H1 (cell line): ENCODE results near the gene CCDC91. TPM values are rescaled to one million over a fixed set of nuclear protein-coding genes. Genes with fewer than 3 reads are reported as not detected.

ENCODE experiments used
- CTCF ChIA-PET: fragments of 300-600 bp; sonication (Branson Sonifier 250); formaldehyde crosslinking; loops from one replicate; lab custom pipeline; 2021; ENCODE audit not compliant: partially characterized antibody; lab: Charles Lee
- POLR2A ChIA-PET: fragments of 300-600 bp; sonication (Branson Sonifier 250); formaldehyde crosslinking; loops from one replicate; lab custom pipeline; 2021; ENCODE audit warnings: inconsistent platforms; ENCODE audit not compliant: partially characterized antibody; lab: Charles Lee
- DNase-seq, 2 experiments: peaks; one replicate each; pipeline versions ENCODE4 v3.0.0 to v3.0.0-alpha.2; 2010 to 2022; ENCODE audit warnings: low spot score in 2 of 2, low read depth in 1 of 2, mixed read lengths in 1 of 2
- FAIRE-seq: peaks from 2 replicates; lab custom pipeline; 2011; peaks lifted over from hg19 to GRCh38; lab: Jason Lieb, UNC
- H2AFZ ChIP-seq: 2 replicates; pipeline ENCODE4 v1.8.1; 2012; ENCODE audit warnings: low read length, inconsistent platforms
- H2AK5ac ChIP-seq: 2 replicates; pipeline ENCODE4 v1.6.1; 2013; ENCODE audit warnings: low read depth, low read length
- H2BK120ac ChIP-seq: replicated peaks from 2 replicates; pipeline ENCODE3; 2013; ENCODE audit warnings: low read depth, low read length, inconsistent platforms
- H2BK12ac ChIP-seq: 2 replicates; pipeline ENCODE4 v1.6.1; 2013; ENCODE audit warnings: low read depth, low read length
- H2BK15ac ChIP-seq: 2 replicates; pipeline ENCODE4 v1.6.1; 2013; ENCODE audit warnings: low read length
- H2BK20ac ChIP-seq: 2 replicates; pipeline ENCODE4 v1.6.1; 2013; ENCODE audit warnings: low read length
- H2BK5ac ChIP-seq: 2 replicates; pipeline ENCODE4 v1.6.1; 2013; ENCODE audit warnings: low read depth, low read length
- H3K14ac ChIP-seq: 2 replicates; pipeline ENCODE4 v1.6.1; 2013; ENCODE audit warnings: inconsistent platforms; ENCODE audit not compliant: insufficient read length
- H3K18ac ChIP-seq: 2 replicates; pipeline ENCODE4 v1.6.1; 2013; ENCODE audit warnings: low read length; ENCODE audit errors: extremely low read depth
- H3K23ac ChIP-seq: 2 replicates; pipeline ENCODE4 v1.6.1; 2013; ENCODE audit warnings: inconsistent platforms; ENCODE audit not compliant: insufficient read length
- H3K23me2 ChIP-seq: 2 replicates; pipeline ENCODE4 v1.6.1; 2013; ENCODE audit warnings: low read depth, low read length
- H3K27ac ChIP-seq: 2 replicates; pipeline ENCODE4 v1.6.1; 2011; ENCODE audit warnings: low read depth, low read length, inconsistent platforms
- H3K27me3 ChIP-seq, 4 experiments: replicated peaks in 1 of 4; 1 replicate in 1 of 4; 2 replicates in 3 of 4; pipeline versions ENCODE4 v1.6.1 to v1.8.1; 2011 to 2013; ENCODE audit warnings: low read length in 3 of 4, mild to moderate bottlenecking in 3 of 4, inconsistent platforms in 2 of 4, mixed read lengths in 2 of 4, moderate library complexity in 1 of 4; ENCODE audit not compliant: control insufficient read depth in 3 of 4, insufficient read depth in 3 of 4; ENCODE audit errors: extremely low read depth in 1 of 4
- H3K36me3 ChIP-seq, 4 experiments: 2 replicates each; pipeline versions ENCODE4 v1.6.1 to v1.8.1; 2011 to 2013; ENCODE audit warnings: mild to moderate bottlenecking in 4 of 4, low read length in 3 of 4, moderate library complexity in 2 of 4, control low read depth in 1 of 4, inconsistent platforms in 1 of 4; ENCODE audit not compliant: insufficient read depth in 4 of 4, control insufficient read depth in 2 of 4
- H3K4ac ChIP-seq: replicated peaks from 2 replicates; pipeline ENCODE3; 2013; ENCODE audit warnings: low read length, low read depth, mixed read lengths, inconsistent platforms; ENCODE audit not compliant: insufficient read length
- H3K4me1 ChIP-seq, 4 experiments: replicated peaks in 1 of 4; 1 replicate in 1 of 4; 2 replicates in 3 of 4; pipeline versions ENCODE4 v1.6.1 to v1.8.1; 2011 to 2013; ENCODE audit warnings: low read length in 3 of 4, inconsistent platforms in 2 of 4, mixed read lengths in 1 of 4; ENCODE audit not compliant: insufficient read depth in 4 of 4, control insufficient read depth in 3 of 4
- H3K4me2 ChIP-seq, 2 experiments: 2 replicates each; pipeline versions ENCODE4 v1.6.1 to v1.8.1; 2011 to 2013; ENCODE audit warnings: low read depth in 2 of 2, low read length in 2 of 2, control low read depth in 1 of 2, inconsistent platforms in 1 of 2, mild to moderate bottlenecking in 1 of 2; ENCODE audit not compliant: insufficient read depth in 1 of 2
- H3K4me3 ChIP-seq, 4 experiments: fragments of 200-600, 300-600 bp in 1 of 4; sonication (generic), shearing (Covaris generic), sonication (Bioruptor Twin) in 1 of 4; 2 replicates each; pipeline versions ENCODE4 v1.5.1 to v1.8.1; 2011 to 2016; ENCODE audit warnings: low read length in 4 of 4, low read depth in 3 of 4, control low read depth in 2 of 4, inconsistent platforms in 2 of 4, mild to moderate bottlenecking in 2 of 4, mixed read lengths in 1 of 4, moderate library complexity in 1 of 4; ENCODE audit not compliant: insufficient read depth in 2 of 4; ENCODE audit errors: extremely low read depth in 1 of 4
- H3K56ac ChIP-seq: replicated peaks from 2 replicates; pipeline ENCODE3; 2013; ENCODE audit warnings: low read depth, mild to moderate bottlenecking, mixed read lengths, low read length, inconsistent platforms; ENCODE audit not compliant: insufficient read length
- H3K79me1 ChIP-seq: 2 replicates; pipeline ENCODE4 v1.6.1; 2013; ENCODE audit warnings: low read depth, low read length, control low read depth
- H3K79me2 ChIP-seq, 2 experiments: 2 replicates each; pipeline versions ENCODE4 v1.6.1 to v1.8.1; 2012 to 2013; ENCODE audit warnings: low read length in 2 of 2, mild to moderate bottlenecking in 2 of 2, inconsistent platforms in 1 of 2; ENCODE audit not compliant: insufficient read depth in 2 of 2, control insufficient read depth in 1 of 2
- H3K9ac ChIP-seq, 4 experiments: replicated peaks in 1 of 4; 1 replicate in 1 of 4; 2 replicates in 3 of 4; pipeline versions ENCODE4 v1.6.1 to v1.8.1; 2011 to 2013; ENCODE audit warnings: low read depth in 3 of 4, low read length in 3 of 4, control low read depth in 2 of 4, mild to moderate bottlenecking in 2 of 4, moderate library complexity in 2 of 4, inconsistent platforms in 1 of 4; ENCODE audit errors: extremely low read depth in 1 of 4
- H3K9me3 ChIP-seq, 2 experiments: 2 replicates each; pipeline versions ENCODE4 v1.6.1 to v1.8.1; 2012 to 2013; ENCODE audit warnings: mild to moderate bottlenecking in 2 of 2, moderate library complexity in 2 of 2, control low read depth in 1 of 2, inconsistent platforms in 1 of 2, low read depth in 1 of 2, low read length in 1 of 2, mixed read lengths in 1 of 2; ENCODE audit not compliant: insufficient read depth in 2 of 2
- H4K20me1 ChIP-seq, 2 experiments: replicated peaks in 1 of 2; 2 replicates each; pipeline versions ENCODE3 to v1.8.1; 2011 to 2013; ENCODE audit warnings: inconsistent platforms in 2 of 2, low read length in 2 of 2, mild to moderate bottlenecking in 1 of 2; ENCODE audit not compliant: insufficient read depth in 2 of 2, control insufficient read depth in 1 of 2
- H4K5ac ChIP-seq: 2 replicates; pipeline ENCODE4 v1.6.1; 2013; ENCODE audit warnings: low read length, low read depth, mixed read lengths, inconsistent platforms; ENCODE audit not compliant: insufficient read length
- H4K8ac ChIP-seq: 2 replicates; pipeline ENCODE4 v1.8.0; 2013; ENCODE audit warnings: mild to moderate bottlenecking, moderate library complexity, low read length, inconsistent platforms; ENCODE audit not compliant: insufficient read depth; ENCODE audit errors: extremely low read depth
- H4K91ac ChIP-seq: replicated peaks from 2 replicates; pipeline ENCODE3; 2013; ENCODE audit warnings: low read length, mixed read lengths, inconsistent platforms; ENCODE audit not compliant: insufficient read length
- SP4 ChIP-seq: IDR thresholded peaks from 2 replicates; pipeline ENCODE4 v1.6.1; 2012; ENCODE audit warnings: low read length, inconsistent platforms
- polyA plus RNA-seq, 7 experiments: library from polyadenylated mRNA; depleted of rRNA in 3 of 7; stranded (reverse) in 5 of 7; unstranded in 2 of 7; fragments of >200 nt in 5 of 7; fragments of 200-250 nt in 2 of 7; gene quantifications; 1 replicate in 5 of 7; 2 replicates in 1 of 7; 4 replicates in 1 of 7; pipeline versions ENCODE4 v1.2.1 to v1.2.3, GENCODE V29; 2011 to 2013; ENCODE audit warnings: missing spikeins in 2 of 7, mixed read lengths in 2 of 7
- total RNA-seq: library from RNA; stranded (reverse); fragmentation: NEBNext Ultra II Directional; extraction: Animal tissue kit (Norgen Biotek cat#: 25700); gene quantifications from 2 replicates; pipeline ENCODE4 v1.2.1, GENCODE V29; 2021
- TF ChIP-seq, protein P1 (sequence below): IDR thresholded peaks from 2 replicates; pipeline ENCODE4 v1.6.1; 2011; ENCODE audit warnings: low read length, improper control_type of control experiment

CCDC91 gene
- total and polyA plus RNA-seq, 2 of the 8 experiments (the other 6 are each of a cell fraction or from before 2014, with no cell fraction given): 8.6 to 23.1 TPM

DNA sequence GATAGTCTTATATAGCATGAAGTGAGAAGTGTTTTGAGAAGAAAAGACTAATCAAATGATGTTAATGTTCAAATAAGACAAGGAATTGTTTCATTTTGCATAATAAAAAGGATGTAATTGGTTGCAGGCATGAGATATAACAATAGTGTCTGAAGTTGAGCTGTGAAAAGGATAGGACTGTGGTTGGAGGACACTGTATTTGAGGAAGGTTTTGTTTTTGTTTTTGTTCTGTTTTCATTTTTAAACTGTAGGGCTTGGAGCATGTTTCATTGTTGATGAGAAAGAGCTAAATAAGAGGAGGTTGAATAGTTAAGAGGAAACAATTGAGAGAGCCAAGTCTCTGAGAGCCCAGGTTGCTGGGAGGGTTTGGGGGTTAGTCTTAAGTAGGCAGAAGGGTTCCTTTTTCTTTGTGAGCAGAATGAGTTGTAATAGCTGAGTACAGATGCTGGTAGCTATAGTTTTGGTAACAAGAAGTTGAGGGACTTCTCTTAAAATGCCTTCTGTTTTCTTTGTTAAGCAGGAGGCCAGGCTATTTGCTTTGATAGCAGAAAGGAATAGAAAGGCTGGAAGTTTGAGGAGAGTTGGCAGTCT lies 58.4 kb downstream of the CCDC91 start:
- FAIRE-seq (no peak), DNase-seq (no peak)
- no peak overlapping the region for H3K4ac ChIP-seq
- H2BK5ac ChIP-seq: no peak overlapping the region
- H3K23ac ChIP-seq: no peak overlapping the region
- peaks cover 2% of the 10 kb centered on the region; the same call in 1 of the 2 replicates for H3K79me1 ChIP-seq
- H3K9ac ChIP-seq: no peak overlapping the region
- no peak overlapping the region for H4K8ac ChIP-seq
- H3K14ac ChIP-seq: no peak overlapping the region
- H3K23me2 ChIP-seq: no peaks in the 10 kb centered on the region
- no peak overlapping the region for H3K56ac ChIP-seq
- ChIA-PET POLR2A (interaction anchor here (1.2 kb wide), 1 partner anchor 25 kb away, joined by 3 read pairs; no protein-coding TSS in a partner anchor), CTCF (interaction anchor here (1.0 to 1.4 kb wide), 2 partner anchors 10 to 624 kb away, joined by 3 to 7 read pairs; no protein-coding TSS in a partner anchor)
- no peak overlapping the region for H2BK12ac ChIP-seq
- no peak for TF ChIP-seq SP4
- TF ChIP-seq, protein P1, sequence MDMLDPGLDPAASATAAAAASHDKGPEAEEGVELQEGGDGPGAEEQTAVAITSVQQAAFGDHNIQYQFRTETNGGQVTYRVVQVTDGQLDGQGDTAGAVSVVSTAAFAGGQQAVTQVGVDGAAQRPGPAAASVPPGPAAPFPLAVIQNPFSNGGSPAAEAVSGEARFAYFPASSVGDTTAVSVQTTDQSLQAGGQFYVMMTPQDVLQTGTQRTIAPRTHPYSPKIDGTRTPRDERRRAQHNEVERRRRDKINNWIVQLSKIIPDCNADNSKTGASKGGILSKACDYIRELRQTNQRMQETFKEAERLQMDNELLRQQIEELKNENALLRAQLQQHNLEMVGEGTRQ: no peak
- H4K20me1 ChIP-seq: no peaks in the 10 kb centered on the region
- peaks cover 0 to 37% of the 10 kb centered on the region in 2 experiments; a peak in 2 of 4 replicates for H3K79me2 ChIP-seq
- no peak overlapping the region for H2AFZ ChIP-seq
- no peaks in the 10 kb centered on the region for H3K27me3 ChIP-seq
- H2AK5ac ChIP-seq: no peak overlapping the region
- no peak overlapping the region for H4K5ac ChIP-seq
- H3K9me3 ChIP-seq: no peaks in the 10 kb centered on the region
- H3K18ac ChIP-seq: no peak overlapping the region
- no peak overlapping the region for H3K27ac ChIP-seq
- no peaks in the 10 kb centered on the region; a peak in 2 of 7 replicates for H3K4me1 ChIP-seq
- H3K36me3 ChIP-seq: no peaks in the 10 kb centered on the region
- no peak overlapping the region for H4K91ac ChIP-seq
- no peak overlapping the region for H2BK120ac ChIP-seq
- no peak overlapping the region for H2BK15ac ChIP-seq
- no peak overlapping the region; a peak in 1 of 4 replicates for H3K4me2 ChIP-seq
- H2BK20ac ChIP-seq: no peak overlapping the region
- H3K4me3 ChIP-seq: no peak overlapping the region
